Right ventricle myocardium superior (tissue), 1 donor: ENCODE data around the gene CDKN1A. TPM values are rescaled to one million over a fixed set of nuclear protein-coding genes. Genes with fewer than 3 reads are reported as not detected.
"Not testable (repeated sequence)": the region's sequence is repeated elsewhere in the genome, so short reads cannot be mapped to it uniquely, and the experiment has no call there.

Experiments
- ATAC-seq: fragments of 200-7000 bp; cut with Tn5 transposase; one replicate; pipeline ENCODE4 v1.9.1; 2020; ENCODE audit warnings: mild to moderate bottlenecking; ENCODE audit not compliant: poor library complexity
- DNase-seq: peaks from one replicate; pipeline ENCODE4 v3.0.0-alpha.2; 2020
- intact Hi-C: fragments of 100-400 bp; cut with DNase I; formaldehyde crosslinking; loops from one replicate; pipeline ENCODE4 v1.11.2; 2022
- total RNA-seq: library from RNA; stranded (reverse); fragmentation: NEBNext Ultra II Directional; extraction: Animal tissue kit (Norgen Biotek cat#: 25700); gene quantifications from one replicate; pipeline ENCODE4 v1.2.1, GENCODE V29; 2021
- donor health status: DM: no; HTN: yes; CAD: no; lungs with severe emphysema.

Gene CDKN1A
- total RNA-seq, 1 donor from 2014 or later: 54.5 TPM

DNA sequence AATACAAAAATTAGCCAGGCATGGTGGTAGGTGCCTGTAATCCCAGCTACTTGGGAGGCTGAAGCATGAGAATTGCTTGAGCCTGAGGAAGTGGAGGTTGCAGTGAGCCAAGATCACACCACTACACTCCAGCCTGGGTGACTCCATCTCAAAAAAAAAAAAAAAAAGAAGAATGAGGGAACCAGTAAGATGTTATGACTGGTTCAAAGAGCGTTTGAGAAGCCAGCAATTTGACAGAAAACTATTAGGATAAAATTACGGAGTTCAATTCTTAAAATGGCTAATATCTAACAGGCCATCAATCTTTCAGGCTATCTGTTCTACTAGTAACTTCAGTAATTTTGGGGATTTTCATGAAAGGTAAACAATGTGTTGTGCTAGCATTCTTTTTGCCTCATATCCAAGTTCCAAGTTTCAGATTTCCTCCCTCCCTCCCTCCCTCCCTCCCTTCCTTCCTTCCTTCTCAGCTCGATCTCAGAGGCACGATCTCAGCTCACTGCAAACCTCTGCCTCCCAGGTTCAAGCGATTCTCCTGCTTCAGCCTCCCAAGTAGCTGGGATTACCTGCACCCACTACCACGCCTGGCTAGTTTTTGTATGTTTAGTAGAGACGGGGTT is 26.6 kb downstream of the CDKN1A start:
- ATAC-seq, intact Hi-C loops, DNase-seq: not testable (repeated sequence)

DNA sequence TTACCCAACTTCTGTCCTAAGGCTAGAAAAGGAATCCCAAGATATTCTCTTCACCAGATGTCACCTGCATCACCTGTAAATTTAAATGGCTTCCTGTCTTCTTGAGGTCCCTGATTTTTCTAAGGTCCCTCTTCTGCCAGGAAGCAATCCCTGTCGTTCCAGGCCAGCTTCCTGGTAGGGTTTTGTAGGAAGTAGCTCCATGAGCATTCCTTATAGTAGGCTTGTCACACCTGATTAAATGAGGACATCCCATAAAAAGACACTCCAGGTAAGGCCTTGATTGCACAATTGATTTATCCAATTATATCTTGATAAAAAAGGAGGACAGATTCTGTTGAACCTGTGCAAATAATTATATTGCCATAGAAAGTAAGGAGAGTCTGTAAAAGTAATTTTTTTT is 27.8 kb downstream of the CDKN1A start:
- intact Hi-C loops: no loop called here
- no peak for DNase-seq
- ATAC-seq: no peak

DNA sequence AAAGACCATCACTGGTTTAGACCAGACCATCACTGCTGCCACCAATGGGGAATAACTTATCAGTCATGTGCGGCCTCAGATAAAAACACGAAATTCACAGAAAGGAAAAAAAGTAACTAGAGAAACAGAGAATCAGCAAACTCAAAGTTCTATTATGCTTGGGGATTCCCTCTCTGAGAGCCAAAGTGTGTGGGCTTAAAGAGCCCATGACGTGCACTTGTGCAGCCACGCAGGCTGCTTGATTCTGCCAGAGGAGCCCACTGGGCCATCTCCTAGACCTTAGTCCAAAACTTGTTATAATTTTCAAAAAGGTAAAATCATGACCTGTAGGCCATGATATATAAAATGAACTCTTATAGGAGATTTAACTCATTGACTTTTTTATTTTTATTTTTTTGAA is 34.3 kb downstream of the CDKN1A start:
- DNase-seq (no peak), ATAC-seq (no peak)
- intact Hi-C loops: no loop called here

DNA sequence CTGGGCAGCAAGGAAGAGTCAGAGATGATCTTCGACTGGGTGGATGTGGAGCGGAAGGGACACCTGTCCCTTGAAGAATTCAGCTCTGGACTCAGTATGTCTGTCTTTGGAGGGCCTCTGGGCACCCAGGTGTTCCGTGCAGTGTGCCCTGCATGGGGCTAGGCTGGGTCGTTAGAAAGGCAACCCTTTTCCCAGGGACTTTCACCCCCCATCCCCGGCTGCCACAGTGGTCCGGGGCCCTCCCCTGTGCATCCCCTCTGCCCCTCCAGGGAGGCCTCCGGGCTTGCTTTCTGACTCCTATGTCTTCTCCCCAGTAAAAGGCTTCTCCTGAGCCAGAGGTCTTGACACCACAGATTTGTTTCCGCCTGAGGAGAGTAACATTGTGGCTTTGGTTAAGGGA is 35.3 kb downstream of the CDKN1A start:
- ATAC-seq (no peak), DNase-seq (no peak)
- intact Hi-C loops: no loop called here

DNA sequence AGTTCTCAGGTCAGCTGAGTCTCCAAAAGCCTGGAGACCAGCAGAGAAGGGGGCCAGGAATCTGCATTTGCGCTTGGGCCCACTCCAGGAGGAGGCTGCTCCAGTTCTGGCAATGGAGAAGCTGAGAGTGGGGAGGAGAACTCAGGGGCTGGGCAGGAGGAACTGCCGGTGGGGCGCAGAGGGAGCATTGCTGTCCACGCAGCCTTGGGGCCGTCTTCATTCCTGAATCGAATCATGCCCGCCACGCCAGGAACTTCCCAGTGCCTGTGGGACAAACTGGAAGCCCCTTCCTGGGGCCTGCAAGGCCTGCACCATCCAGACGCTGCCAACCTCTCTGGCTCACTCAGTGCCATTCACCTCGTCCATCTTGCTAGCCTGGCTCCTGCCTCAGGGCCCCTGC is 36.0 kb downstream of the CDKN1A start:
- intact Hi-C loops: no loop called here
- no peak for DNase-seq
- no peak for ATAC-seq

DNA sequence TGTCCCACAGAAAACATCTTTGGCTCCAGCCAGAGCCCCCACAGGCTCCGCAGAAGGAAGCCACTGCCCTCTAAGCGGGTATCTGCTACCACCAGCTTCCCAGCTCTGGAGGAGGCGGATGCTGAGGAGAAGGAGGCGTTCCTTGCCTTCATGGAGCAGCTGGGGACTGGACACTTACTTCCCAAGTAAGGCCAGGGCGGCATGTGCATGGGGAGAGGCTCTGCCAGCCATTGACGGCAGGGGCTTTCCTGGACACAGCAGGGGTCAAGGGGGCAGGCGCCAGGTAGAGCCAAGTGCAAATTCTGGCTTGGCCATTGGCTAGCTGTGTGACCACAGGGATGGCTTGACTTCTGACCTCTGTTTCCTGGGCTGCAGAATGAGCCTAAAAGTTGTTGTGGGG is 37.0 kb downstream of the CDKN1A start:
- DNase-seq (no peak), ATAC-seq (no peak)
- intact Hi-C loops: no loop called here

DNA sequence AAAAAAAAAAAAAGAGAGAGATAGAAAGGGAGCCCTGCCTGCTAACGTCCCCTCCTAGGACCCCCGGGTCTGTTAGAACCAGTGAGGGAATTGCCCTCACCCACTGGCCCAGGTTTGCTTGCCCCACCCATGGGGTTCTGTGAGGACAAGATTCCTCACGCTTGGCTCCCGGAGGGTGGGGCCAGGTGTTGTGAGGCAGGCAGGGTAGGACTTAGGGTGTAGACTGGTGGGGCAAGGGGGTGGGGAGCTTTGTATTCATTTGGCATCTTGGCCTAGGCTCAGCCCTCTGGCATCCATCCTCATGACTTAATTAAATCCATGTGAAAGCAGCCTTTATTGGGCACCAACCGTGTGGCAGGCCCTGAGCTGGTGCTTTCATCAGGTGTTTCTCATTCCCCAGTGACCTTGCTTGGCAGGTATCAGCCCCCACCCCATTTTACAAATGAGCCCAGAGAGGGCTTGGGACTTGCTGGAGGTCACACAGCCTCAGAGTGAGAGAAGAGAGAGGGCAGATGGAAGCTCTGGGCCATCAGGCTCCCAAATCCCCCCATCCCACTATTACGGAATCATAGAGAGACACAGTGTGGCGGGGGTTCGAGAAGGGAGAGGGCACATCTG is 38.1 kb downstream of the CDKN1A start:
- no peak for DNase-seq
- intact Hi-C loops: no loop called here
- no peak for ATAC-seq

DNA sequence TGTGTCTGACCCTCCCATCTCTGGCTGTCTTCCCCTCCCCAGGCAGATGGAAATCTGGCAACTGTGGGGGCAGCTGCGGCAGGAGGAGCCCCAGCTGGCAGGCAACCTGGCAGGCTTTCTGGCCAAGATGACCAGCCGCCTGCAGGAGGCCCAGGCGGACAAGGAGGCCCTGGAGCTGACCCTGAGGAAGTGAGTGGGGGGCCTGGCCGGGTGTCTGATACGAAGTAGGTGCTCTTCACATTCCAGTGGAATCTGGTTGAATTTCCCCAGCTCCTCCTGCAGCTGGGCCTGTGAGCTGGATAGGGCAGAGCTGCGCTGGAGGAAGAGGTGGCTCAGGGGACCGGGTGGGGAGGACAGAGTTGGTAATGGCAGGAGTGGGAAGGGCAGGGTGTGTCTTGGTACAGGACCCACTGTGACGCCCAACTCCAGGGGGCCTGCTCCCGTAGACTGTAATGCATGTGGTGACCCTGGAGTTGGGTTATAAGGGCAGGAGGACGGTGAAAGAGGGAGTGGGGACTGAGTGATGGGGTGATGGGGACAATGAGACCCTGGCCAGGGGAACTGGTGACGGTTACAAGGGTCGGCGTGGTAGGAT is 38.8 kb downstream of the CDKN1A start:
- DNase-seq (no peak), ATAC-seq (no peak)
- intact Hi-C loops: no loop called here

DNA sequence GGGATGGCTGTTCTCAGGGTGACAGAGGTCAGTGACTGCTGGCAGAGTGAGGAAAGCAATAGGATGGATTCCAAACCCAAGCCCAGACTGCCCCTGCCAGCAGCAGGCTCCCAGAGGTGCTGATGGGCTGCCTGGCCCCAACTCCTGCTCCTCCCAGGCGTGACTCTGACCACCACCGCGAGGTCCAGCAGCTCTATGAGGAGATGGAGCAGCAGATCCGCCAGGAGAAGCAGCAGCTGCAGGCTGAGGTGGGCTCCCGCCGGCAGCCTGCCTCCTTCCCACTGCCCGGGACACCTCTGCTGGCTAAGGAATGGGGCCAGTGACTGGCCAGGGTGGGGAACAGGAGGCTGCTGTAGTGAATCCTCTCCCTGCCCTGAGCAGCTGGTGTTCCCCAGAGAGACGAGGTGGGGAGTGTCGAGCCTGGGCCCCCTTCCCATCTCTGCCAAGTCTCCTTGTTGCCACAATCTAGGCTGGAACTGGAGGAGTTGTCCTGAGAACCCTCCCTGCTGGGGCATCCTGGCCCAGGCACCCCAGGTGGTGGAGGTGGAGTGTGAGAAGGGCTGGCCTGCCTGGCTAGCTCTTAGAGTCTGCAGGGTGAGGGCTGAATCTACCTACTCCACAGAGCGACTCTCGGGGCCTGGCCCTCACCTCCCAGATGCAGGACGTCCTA is 39.5 kb downstream of the CDKN1A start:
- DNase-seq (no peak), ATAC-seq (no peak)
- intact Hi-C loops: no loop called here

DNA sequence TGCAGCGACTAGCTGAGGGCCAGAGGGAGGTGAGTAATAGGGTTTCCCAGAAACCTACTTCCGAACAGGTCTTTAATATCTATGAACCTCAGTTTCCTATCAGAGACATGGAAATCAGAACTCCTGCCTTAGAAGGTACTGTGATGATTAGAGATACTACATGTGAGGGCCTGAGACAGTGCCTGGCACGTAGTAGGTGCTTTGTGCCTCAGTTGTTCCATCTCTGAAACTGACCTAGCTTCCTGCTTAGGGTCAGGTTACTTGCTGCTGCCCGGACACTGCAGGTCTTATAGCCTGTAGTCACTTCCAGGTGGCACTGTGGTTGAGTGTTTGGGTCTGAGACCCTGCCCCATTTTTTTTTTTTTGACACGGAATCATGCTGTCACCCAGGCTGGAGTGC is 40.0 kb downstream of the CDKN1A start:
- DNase-seq (no peak), ATAC-seq (no peak)
- intact Hi-C loops: no loop called here

DNA sequence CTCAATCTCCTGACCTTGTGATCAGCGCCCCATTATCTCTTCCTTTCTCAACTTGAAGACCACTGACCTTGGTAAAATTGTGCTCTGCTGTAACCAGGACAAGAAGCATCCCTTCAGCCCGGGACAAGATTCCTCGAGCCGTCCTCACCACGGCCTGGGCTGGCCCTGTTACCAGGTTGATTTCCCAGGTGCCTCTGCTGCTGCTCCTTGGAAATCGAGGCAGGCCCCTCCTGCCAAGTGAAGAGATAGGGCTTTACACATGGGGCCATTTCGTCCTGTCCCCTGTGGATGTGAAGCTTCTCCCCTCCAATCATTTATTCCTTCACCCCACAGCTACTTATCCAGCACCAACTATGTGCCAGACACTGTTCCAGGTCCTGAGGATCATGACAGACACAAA is 40.6 kb downstream of the CDKN1A start:
- intact Hi-C loops: no loop called here
- DNase-seq: no peak
- no peak for ATAC-seq

DNA sequence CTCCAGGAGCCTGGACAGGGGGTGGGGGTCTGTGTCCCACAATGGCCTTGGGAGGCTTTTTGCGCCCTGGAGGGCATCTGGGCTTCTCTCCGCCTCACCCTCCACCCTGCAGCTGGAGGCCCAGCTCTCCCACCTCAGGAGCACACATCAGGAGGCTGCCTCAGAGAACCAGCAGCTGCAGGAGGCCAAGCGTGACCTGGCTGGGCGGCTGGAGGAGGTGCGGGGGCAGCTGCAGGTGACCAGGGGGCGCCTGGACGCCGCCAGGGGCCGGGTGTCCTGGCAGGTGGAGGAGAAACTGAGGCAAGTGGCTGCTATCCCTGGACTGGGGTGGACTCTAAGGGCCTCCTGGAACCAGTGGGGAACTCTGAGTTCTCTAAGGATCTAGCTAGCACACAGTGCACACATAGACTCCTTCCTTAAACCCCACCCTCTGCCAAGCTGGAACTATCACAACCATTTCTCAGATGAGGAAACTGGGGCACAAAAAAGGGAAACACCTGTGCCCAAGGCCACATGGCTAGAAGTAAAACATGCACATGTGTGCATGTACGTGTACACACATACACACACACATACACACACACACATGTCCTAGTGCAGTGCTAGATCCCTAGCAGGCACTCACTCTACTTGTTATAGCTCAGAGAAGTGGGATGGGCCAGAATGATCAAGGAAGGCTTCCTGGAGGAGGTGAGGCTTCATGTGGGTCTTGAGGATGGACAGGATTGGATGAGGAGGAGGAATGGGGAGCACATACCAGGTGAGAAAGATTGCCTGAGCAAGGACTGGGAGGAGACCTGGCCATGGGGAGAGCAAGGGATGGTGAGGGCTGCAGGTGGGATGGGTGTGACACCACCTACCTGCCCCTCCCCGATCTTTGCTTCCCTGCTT is 42.0 kb downstream of the CDKN1A start:
- intact Hi-C loops: no loop called here

DNA sequence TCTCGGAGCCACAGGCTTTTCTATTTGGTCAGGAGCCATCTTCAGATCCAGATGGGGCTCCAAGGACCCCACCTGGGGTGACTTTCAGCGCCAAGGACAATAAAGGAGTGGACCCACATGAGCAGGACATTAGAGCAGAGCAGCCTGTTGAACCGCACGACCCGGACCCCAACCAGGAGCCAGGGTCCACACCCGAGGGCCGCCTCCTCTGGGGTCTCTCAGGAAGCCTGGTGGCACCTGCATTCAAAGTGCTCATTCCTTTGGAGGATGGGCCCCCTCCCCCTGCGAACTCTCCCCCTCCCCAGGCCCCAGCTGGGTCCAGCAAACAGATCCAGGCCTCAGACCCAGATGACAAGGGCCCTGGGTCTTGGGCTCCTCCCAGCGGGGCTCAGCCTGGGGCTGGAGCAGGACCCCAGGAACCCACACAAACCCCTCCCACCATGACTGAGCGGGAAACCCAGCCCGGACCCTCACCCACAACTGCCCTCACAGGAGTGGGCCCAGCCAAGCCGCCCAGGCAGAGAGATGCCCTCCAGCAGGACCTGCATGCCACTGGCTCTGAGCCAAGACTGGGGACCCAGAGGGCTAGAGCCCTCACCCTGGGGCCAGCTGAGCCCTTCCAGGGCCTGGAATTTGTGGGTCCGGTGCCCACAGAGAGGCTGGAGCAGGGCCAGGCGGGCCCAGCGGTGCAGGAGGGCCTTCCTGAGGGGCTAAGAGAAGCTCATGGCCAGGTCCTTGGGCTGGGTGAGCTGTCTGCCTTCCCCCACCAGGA is 43.0 kb downstream of the CDKN1A start:
- ATAC-seq (no peak), DNase-seq (no peak)
- intact Hi-C loops: no loop called here

More for the DNA sequence above, 42.0 kb downstream of the CDKN1A start:
- ATAC-seq: no peak
- DNase-seq: no peak

DNA sequence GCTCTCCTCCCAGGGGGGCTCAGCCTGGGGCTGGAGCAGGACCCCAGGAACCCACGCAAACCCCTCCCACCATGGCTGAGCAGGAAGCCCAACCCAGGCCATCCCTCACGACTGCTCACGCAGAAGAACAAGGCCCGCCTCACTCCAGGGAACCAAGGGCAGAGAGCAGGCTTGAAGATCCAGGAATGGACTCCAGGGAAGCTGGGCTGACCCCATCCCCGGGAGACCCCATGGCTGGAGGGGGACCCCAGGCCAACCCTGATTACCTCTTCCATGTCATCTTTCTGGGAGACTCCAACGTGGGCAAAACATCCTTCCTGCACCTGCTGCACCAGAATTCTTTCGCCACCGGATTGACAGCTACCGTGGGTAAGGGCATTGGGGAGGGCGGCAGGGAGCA is 43.9 kb downstream of the CDKN1A start:
- no peak for DNase-seq
- ATAC-seq: no peak
- intact Hi-C loops: no loop called here

DNA sequence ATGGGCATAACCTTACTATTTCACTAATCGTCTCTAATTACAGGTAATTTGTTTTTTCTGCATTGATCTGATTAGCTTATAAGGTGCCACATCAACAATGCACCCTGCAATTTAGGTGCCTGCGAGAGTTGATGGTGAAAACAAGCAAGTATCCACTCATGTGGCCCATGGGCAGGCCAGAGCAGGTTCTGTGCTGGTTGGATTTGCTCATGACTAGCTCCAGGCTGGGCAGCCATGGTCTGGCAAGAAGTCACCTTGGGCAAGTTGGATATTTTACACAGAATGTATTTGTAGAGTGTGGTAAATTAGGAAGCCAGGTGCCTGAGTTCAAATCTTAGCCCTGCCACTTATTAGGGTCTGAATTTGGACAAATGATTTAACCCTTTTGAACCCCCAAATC is 44.4 kb downstream of the CDKN1A start:
- no peak for ATAC-seq
- intact Hi-C loops: no loop called here
- DNase-seq: no peak

DNA sequence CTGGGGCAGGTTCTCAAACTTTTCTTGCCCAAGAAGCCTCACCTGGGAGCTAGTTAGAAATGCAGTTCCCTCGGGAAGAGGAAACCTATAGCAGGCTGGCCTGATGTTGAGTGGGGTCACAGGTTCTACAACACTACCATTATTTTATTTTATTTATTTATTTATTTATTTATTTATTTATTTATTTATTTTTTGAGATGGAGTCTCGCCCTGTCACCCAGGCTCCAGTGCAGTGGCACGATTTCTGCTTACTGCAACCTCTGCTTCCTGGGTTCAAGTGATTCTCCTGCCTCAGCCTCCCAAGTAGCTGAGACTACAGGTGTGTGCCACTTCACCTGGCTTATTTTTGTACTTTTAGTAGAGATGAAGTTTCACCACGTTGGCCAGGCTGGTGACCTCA is 45.5 kb downstream of the CDKN1A start:
- ATAC-seq, intact Hi-C loops, DNase-seq: not testable (repeated sequence)

DNA sequence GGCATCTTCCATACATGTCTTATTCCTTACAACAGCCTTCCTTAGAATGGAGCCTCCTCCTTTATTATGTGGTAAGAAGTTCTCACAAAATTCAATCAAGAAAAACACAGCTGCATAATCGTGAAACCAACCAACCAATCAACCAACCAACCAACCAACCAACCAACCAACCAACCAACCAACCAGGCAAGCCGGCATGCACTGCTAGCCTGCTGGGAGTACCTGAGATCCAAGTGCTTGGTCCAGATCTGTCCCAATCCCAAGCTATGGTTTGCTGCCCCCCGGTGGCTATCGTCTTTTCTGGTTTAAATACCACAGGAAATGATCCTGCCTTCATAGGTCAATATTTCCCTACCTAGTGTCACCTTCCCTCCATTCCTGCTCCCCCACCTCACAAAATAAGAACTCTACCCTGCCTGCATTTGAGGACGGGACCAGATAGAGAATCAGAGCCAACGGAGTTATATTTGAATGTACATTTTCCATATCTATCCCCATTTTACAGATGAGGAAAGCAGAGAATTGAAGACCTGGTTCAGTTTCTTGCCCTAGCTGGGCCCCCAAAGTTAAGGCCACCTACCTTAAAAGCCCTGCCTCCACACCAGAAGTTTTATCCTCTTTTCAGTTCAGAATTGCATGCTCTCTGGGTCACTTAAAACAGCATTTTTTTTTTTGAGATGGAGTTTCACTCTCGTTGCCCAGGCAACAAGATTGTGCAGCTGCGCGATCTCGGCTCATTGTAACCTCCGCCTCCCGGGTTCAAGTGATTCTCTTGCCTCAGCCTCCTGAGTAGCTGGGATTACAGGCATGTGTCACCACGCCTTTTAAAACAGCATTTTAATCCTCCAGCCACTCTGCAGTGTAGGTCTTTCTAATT is 46.2 kb downstream of the CDKN1A start:
- peak; percentile 75 for DNase-seq
- intact Hi-C loops: loop anchor here (5.0 kb wide), 1 partner anchor 102 kb away; no protein-coding TSS in a partner anchor
- peak; percentile 70 for ATAC-seq
